WTC11 (cell line): Measurements from ENCODE around the gene STK39. TPM values are rescaled to one million over a fixed set of nuclear protein-coding genes. Genes with fewer than 3 reads are reported as not detected.

ENCODE experiments used
- ATAC-seq: fragments of 200-7000 bp; cut with Tn5 transposase; 2 replicates; pipeline ENCODE4 v1.10.0; 2021; ENCODE audit warnings: mild to moderate bottlenecking, moderate library complexity
- CTCF ChIA-PET: fragments of 300-600 bp; sonication (Branson Sonifier 250); formaldehyde crosslinking; loops from one replicate; lab custom pipeline; 2021; ENCODE audit warnings: antibody characterized with exemption; lab: Charles Lee
- POLR2A ChIA-PET: fragments of 350-600 bp; sonication (Branson Sonifier 250); formaldehyde crosslinking; loops from one replicate; lab custom pipeline; 2021; ENCODE audit warnings: antibody characterized with exemption; lab: Charles Lee
- DNase-seq: peaks from one replicate; pipeline ENCODE4 v3.0.0; 2021; ENCODE audit warnings: low spot score
- H3K27ac Mint-ChIP-seq: 2 replicates; pipeline ENCODE4 v1.8.0; 2021; ENCODE audit warnings: mixed read lengths
- H3K27me3 Mint-ChIP-seq: 2 replicates; pipeline ENCODE4 v1.8.0; 2021; ENCODE audit warnings: low read depth, mild to moderate bottlenecking, moderate library complexity, mixed read lengths
- H3K36me3 Mint-ChIP-seq: 2 replicates; pipeline ENCODE4 v1.8.0; 2021; ENCODE audit warnings: mixed read lengths
- H3K4me1 Mint-ChIP-seq: 2 replicates; pipeline ENCODE4 v1.8.0; 2022; ENCODE audit warnings: mixed read lengths
- H3K4me3 Mint-ChIP-seq: 2 replicates; pipeline ENCODE4 v1.8.0; 2021; ENCODE audit warnings: mild to moderate bottlenecking, moderate library complexity, mixed read lengths
- H3K9me3 Mint-ChIP-seq: 2 replicates; pipeline ENCODE4 v1.8.0; 2021; ENCODE audit warnings: mixed read lengths
- CBFB ChIP-seq: sonication (generic); formaldehyde crosslinking; IDR thresholded peaks from 2 replicates; pipeline ENCODE4 v1.8.1; 2022; ENCODE audit warnings: mild to moderate bottlenecking, low read depth, missing genetic modification reagents
- ELF4 ChIP-seq: sonication (generic); formaldehyde crosslinking; IDR thresholded peaks from 2 replicates; pipeline ENCODE4 v1.8.1; 2022; ENCODE audit warnings: low read depth, mild to moderate bottlenecking, moderate library complexity, missing genetic modification reagents
- EMX1 ChIP-seq: fragments of 250-450 bp; sonication (Bioruptor Pico); IDR thresholded peaks from 2 replicates; pipeline ENCODE4 v1.8.0; 2021; ENCODE audit warnings: mild to moderate bottlenecking
- ETV6 ChIP-seq: sonication (generic); formaldehyde crosslinking; IDR thresholded peaks from 2 replicates; pipeline ENCODE4 v1.8.1; 2022; ENCODE audit warnings: mild to moderate bottlenecking, missing genetic modification reagents
- FOXK1 ChIP-seq: sonication (generic); formaldehyde crosslinking; IDR thresholded peaks from 2 replicates; pipeline ENCODE4 v1.8.0; 2022; ENCODE audit warnings: mild to moderate bottlenecking, moderate library complexity, missing genetic modification reagents
- GABPB1 ChIP-seq: sonication (generic); formaldehyde crosslinking; IDR thresholded peaks from 2 replicates; pipeline ENCODE4 v1.8.1; 2023; ENCODE audit warnings: mild to moderate bottlenecking, missing genetic modification reagents
- GRHL2 ChIP-seq: fragments of 250-450 bp; sonication (Bioruptor Pico); IDR thresholded peaks from 2 replicates; pipeline ENCODE4 v1.8.0; 2022; ENCODE audit warnings: mild to moderate bottlenecking, moderate library complexity; ENCODE audit not compliant: insufficient replicate concordance, severe bottlenecking
- GTF2I ChIP-seq: fragments of 250-450 bp; sonication (Bioruptor Pico); conservative IDR thresholded peaks from 2 replicates; pipeline ENCODE4 v1.4.0; 2021; ENCODE audit warnings: mild to moderate bottlenecking
- MXD4 ChIP-seq: fragments of 250-450 bp; sonication (Bioruptor Pico); IDR thresholded peaks from 2 replicates; pipeline ENCODE4 v1.8.0; 2021; ENCODE audit warnings: mild to moderate bottlenecking, moderate library complexity, borderline replicate concordance
- NFATC4 ChIP-seq: fragments of 250-450 bp; sonication (Bioruptor Pico); IDR thresholded peaks from 2 replicates; pipeline ENCODE4 v1.9.0; 2021; ENCODE audit warnings: mild to moderate bottlenecking
- NFE2L1 ChIP-seq: sonication (generic); formaldehyde crosslinking; IDR thresholded peaks from 2 replicates; pipeline ENCODE4 v1.8.1; 2023; ENCODE audit warnings: missing genetic modification reagents
- NR2C2 ChIP-seq: sonication (generic); formaldehyde crosslinking; IDR thresholded peaks from 2 replicates; pipeline ENCODE4 v1.8.0; 2022; ENCODE audit warnings: mild to moderate bottlenecking, missing genetic modification reagents
- OVOL2 ChIP-seq: fragments of 250-450 bp; sonication (Bioruptor Pico); IDR thresholded peaks from 2 replicates; pipeline ENCODE4 v1.9.0; 2021; ENCODE audit warnings: mild to moderate bottlenecking, borderline replicate concordance
- PRRX2 ChIP-seq: fragments of 250-450 bp; sonication (Bioruptor Pico); IDR thresholded peaks from 2 replicates; pipeline ENCODE4 v1.8.0; 2021; ENCODE audit warnings: mild to moderate bottlenecking
- RORB ChIP-seq: fragments of 250-450 bp; sonication (Bioruptor Pico); IDR thresholded peaks from 2 replicates; pipeline ENCODE4 v1.9.0; 2021; ENCODE audit warnings: mild to moderate bottlenecking
- SOX15 ChIP-seq: fragments of 250-450 bp; sonication (Bioruptor Pico); IDR thresholded peaks from 2 replicates; pipeline ENCODE4 v1.9.0; 2021; ENCODE audit warnings: mild to moderate bottlenecking
- SP1 ChIP-seq: sonication (generic); formaldehyde crosslinking; conservative IDR thresholded peaks from 2 replicates; pipeline ENCODE4 v1.8.1; 2022; ENCODE audit warnings: missing genetic modification reagents
- TEAD1 ChIP-seq: sonication (generic); formaldehyde crosslinking; IDR thresholded peaks from 2 replicates; pipeline ENCODE4 v1.8.0; 2022; ENCODE audit warnings: mild to moderate bottlenecking, missing genetic modification reagents
- ZNF219 ChIP-seq: sonication (generic); formaldehyde crosslinking; IDR thresholded peaks from 2 replicates; pipeline ENCODE4 v1.8.0; 2023; ENCODE audit warnings: missing genetic modification reagents, mild to moderate bottlenecking, borderline replicate concordance
- ZNF317 ChIP-seq: sonication (generic); formaldehyde crosslinking; IDR thresholded peaks from 2 replicates; pipeline ENCODE4 v1.8.1; 2023; ENCODE audit warnings: low read depth, mild to moderate bottlenecking, moderate library complexity, missing genetic modification reagents, borderline replicate concordance
- ZNF671 ChIP-seq: fragments of 250-450 bp; sonication (Bioruptor Pico); IDR thresholded peaks from 2 replicates; pipeline ENCODE4 v1.8.0; 2021; ENCODE audit warnings: mild to moderate bottlenecking
- total RNA-seq: library from RNA; stranded (reverse); gene quantifications from 3 replicates; pipeline ENCODE4 v1.2.3, GENCODE V29; 2021
- TF ChIP-seq, protein P1 (sequence below): sonication (generic); formaldehyde crosslinking; IDR thresholded peaks from 2 replicates; pipeline ENCODE4 v1.8.1; 2022; ENCODE audit warnings: low read depth, mild to moderate bottlenecking, moderate library complexity, missing genetic modification reagents, borderline replicate concordance
- TF ChIP-seq, protein P2 (sequence below): sonication (generic); formaldehyde crosslinking; IDR thresholded peaks from 2 replicates; pipeline ENCODE4 v1.8.1; 2023; ENCODE audit warnings: mild to moderate bottlenecking, moderate library complexity, missing genetic modification reagents
- TF ChIP-seq, protein P3 (sequence below): sonication (generic); formaldehyde crosslinking; IDR thresholded peaks from 2 replicates; pipeline ENCODE4 v1.8.1; 2022; ENCODE audit warnings: mild to moderate bottlenecking, missing genetic modification reagents, moderate library complexity, borderline replicate concordance
- TF ChIP-seq, protein P4 (sequence below): sonication (generic); formaldehyde crosslinking; IDR thresholded peaks from 2 replicates; pipeline ENCODE4 v1.8.1; 2023; ENCODE audit warnings: mild to moderate bottlenecking, missing genetic modification reagents, moderate library complexity
- TF ChIP-seq, protein P5 (sequence below): sonication (generic); formaldehyde crosslinking; IDR thresholded peaks from 2 replicates; pipeline ENCODE4 v1.8.0; 2023; ENCODE audit warnings: missing genetic modification reagents
- TF ChIP-seq, protein P6 (sequence below): fragments of 250-450 bp; sonication (Bioruptor Pico); IDR thresholded peaks from 2 replicates; pipeline ENCODE4 v1.9.0; 2021; ENCODE audit warnings: mild to moderate bottlenecking
- TF ChIP-seq, protein P7 (sequence below): sonication (generic); formaldehyde crosslinking; IDR thresholded peaks from 2 replicates; pipeline ENCODE4 v1.8.1; 2022; ENCODE audit warnings: mild to moderate bottlenecking, moderate library complexity, missing genetic modification reagents

The STK39 gene
- total RNA-seq, 1 experiment from 2014 or later = 20.5 TPM

DNA sequence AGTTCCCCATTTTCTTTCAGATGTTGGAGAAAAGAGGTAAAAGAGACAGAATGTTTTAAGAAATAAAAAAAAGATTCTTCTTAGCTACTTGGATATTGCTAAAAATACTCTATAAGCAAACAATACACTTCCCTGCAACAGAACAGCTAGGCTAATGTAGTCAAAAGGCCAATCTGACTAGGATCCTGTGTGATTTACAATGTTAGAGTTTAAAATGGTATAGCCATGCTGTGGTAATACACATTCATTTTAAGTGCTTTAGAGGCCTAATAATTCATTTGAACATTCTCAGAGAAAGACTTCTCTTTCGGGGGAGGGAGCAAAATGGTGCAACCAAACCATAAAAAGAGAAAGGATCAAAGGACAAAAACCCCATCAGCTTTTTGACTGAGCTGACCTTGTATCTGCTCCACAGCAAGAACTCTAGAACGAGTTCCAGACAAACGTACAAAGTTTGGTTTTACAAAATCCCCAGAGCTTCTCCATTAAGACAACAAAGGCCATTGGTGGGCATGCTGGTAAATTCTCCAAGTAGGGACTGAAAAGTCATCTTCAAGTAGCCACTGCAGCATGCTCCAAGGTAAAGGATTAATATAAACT lies 200.2 kb downstream of the STK39 start:
- POLR2A ChIA-PET = no interaction called here
- Mint-ChIP-seq H3K9me3 (no peaks in the 10 kb centered on the region), H3K4me3 (no peak overlapping the region), H3K4me1 (peaks cover 22% of the 10 kb centered on the region), H3K27ac (no peak overlapping the region), H3K36me3 (no peaks in the 10 kb centered on the region), H3K27me3 (no peaks in the 10 kb centered on the region)
- CTCF ChIA-PET = no interaction called here
- DNase-seq (no peak), ATAC-seq (no peak)
- TF ChIP-seq, protein P1, sequence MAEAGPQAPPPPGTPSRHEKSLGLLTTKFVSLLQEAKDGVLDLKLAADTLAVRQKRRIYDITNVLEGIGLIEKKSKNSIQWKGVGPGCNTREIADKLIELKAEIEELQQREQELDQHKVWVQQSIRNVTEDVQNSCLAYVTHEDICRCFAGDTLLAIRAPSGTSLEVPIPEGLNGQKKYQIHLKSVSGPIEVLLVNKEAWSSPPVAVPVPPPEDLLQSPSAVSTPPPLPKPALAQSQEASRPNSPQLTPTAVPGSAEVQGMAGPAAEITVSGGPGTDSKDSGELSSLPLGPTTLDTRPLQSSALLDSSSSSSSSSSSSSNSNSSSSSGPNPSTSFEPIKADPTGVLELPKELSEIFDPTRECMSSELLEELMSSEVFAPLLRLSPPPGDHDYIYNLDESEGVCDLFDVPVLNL (CRISPR knock-in tag) = no peak
- TF ChIP-seq NR2C2 = no peak
- TF ChIP-seq PRRX2 (CRISPR knock-in tag) = no peak
- TF ChIP-seq, protein P2, sequence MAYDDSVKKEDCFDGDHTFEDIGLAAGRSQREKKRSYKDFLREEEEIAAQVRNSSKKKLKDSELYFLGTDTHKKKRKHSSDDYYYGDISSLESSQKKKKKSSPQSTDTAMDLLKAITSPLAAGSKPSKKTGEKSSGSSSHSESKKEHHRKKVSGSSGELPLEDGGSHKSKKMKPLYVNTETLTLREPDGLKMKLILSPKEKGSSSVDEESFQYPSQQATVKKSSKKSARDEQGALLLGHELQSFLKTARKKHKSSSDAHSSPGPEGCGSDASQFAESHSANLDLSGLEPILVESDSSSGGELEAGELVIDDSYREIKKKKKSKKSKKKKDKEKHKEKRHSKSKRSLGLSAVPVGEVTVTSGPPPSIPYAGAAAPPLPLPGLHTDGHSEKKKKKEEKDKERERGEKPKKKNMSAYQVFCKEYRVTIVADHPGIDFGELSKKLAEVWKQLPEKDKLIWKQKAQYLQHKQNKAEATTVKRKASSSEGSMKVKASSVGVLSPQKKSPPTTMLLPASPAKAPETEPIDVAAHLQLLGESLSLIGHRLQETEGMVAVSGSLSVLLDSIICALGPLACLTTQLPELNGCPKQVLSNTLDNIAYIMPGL (CRISPR knock-in tag) = no peak
- no peak for TF ChIP-seq EMX1 (CRISPR knock-in tag)
- TF ChIP-seq NFATC4 (CRISPR knock-in tag) = no peak
- no peak for TF ChIP-seq NFE2L1 (CRISPR knock-in tag)
- no peak for TF ChIP-seq GRHL2 (CRISPR knock-in tag)
- no peak for TF ChIP-seq FOXK1 (CRISPR knock-in tag)
- no peak for TF ChIP-seq ETV6 (CRISPR knock-in tag)
- TF ChIP-seq, protein P3, sequence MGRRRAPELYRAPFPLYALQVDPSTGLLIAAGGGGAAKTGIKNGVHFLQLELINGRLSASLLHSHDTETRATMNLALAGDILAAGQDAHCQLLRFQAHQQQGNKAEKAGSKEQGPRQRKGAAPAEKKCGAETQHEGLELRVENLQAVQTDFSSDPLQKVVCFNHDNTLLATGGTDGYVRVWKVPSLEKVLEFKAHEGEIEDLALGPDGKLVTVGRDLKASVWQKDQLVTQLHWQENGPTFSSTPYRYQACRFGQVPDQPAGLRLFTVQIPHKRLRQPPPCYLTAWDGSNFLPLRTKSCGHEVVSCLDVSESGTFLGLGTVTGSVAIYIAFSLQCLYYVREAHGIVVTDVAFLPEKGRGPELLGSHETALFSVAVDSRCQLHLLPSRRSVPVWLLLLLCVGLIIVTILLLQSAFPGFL (CRISPR knock-in tag) = no peak
- no peak for TF ChIP-seq ZNF317
- no peak for TF ChIP-seq GABPB1 (CRISPR knock-in tag)
- no peak for TF ChIP-seq ZNF671
- no peak for TF ChIP-seq TEAD1 (CRISPR knock-in tag)
- TF ChIP-seq ZNF219 (CRISPR knock-in tag) = no peak

DNA sequence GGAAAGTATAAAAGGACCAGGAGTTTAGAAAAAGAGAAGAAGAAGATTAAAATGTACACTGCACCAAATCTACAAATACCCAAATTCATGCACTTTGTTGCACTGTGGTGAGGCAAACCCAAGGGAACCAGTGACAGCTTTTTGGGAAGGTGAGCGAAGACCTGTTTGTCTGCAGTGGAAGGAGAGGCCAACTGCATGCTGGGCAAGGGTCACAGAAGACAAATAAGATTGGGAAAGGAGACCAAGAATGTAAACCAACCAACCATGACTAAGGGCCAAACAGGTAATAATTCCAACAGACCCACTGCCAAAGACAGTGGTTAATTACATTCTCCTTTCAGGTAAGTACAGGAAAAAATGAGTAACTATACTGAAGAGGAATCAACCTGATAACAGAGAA lies 202.8 kb downstream of the STK39 start:
- Mint-ChIP-seq H3K27ac (0 out of 2 replicates have a peak overlapping the region, but pooled peaks have one; percentile 4), H3K36me3 (no peaks in the 10 kb centered on the region), H3K9me3 (no peaks in the 10 kb centered on the region), H3K27me3 (no peaks in the 10 kb centered on the region), H3K4me3 (no peak overlapping the region), H3K4me1 (peaks cover 13% of the 10 kb centered on the region)
- no peak for ATAC-seq
- CTCF ChIA-PET = no interaction called here
- DNase-seq = no peak
- POLR2A ChIA-PET = no interaction called here
- TF ChIP-seq, protein P4, sequence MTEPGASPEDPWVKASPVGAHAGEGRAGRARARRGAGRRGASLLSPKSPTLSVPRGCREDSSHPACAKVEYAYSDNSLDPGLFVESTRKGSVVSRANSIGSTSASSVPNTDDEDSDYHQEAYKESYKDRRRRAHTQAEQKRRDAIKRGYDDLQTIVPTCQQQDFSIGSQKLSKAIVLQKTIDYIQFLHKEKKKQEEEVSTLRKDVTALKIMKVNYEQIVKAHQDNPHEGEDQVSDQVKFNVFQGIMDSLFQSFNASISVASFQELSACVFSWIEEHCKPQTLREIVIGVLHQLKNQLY (CRISPR knock-in tag) = no peak
- TF ChIP-seq RORB (CRISPR knock-in tag) (no peak), ELF4 (CRISPR knock-in tag) (no peak), ETV6 (CRISPR knock-in tag) (no peak), OVOL2 (CRISPR knock-in tag) (no peak), CBFB (CRISPR knock-in tag) (no peak), GTF2I (CRISPR knock-in tag) (no peak), NFATC4 (CRISPR knock-in tag) (no peak), SP1 (CRISPR knock-in tag) (no peak), MXD4 (CRISPR knock-in tag) (no peak), SOX15 (CRISPR knock-in tag) (no peak)
- TF ChIP-seq, protein P5, sequence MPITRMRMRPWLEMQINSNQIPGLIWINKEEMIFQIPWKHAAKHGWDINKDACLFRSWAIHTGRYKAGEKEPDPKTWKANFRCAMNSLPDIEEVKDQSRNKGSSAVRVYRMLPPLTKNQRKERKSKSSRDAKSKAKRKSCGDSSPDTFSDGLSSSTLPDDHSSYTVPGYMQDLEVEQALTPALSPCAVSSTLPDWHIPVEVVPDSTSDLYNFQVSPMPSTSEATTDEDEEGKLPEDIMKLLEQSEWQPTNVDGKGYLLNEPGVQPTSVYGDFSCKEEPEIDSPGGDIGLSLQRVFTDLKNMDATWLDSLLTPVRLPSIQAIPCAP (CRISPR knock-in tag) = no peak
- TF ChIP-seq, protein P2 (CRISPR knock-in tag) = no peak
- TF ChIP-seq, protein P6, sequence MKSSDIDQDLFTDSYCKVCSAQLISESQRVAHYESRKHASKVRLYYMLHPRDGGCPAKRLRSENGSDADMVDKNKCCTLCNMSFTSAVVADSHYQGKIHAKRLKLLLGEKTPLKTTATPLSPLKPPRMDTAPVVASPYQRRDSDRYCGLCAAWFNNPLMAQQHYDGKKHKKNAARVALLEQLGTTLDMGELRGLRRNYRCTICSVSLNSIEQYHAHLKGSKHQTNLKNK (CRISPR knock-in tag) = no peak
- TF ChIP-seq, protein P7, sequence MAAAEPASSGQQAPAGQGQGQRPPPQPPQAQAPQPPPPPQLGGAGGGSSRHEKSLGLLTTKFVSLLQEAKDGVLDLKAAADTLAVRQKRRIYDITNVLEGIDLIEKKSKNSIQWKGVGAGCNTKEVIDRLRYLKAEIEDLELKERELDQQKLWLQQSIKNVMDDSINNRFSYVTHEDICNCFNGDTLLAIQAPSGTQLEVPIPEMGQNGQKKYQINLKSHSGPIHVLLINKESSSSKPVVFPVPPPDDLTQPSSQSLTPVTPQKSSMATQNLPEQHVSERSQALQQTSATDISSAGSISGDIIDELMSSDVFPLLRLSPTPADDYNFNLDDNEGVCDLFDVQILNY (CRISPR knock-in tag) = no peak
